Pancreas (tissue), 10 donors: ENCODE measurements around the gene BNIP5. TPM values are rescaled to one million over a fixed set of nuclear protein-coding genes. Genes with fewer than 3 reads are reported as not detected.
A peak's percentile ranks its signal among the peaks of the same experiment; 100 is the strongest.

Experiments
- ATAC-seq, 4 donors: fragments of 200-7000 bp; cut with Tn5 transposase; one replicate each; pipeline versions ENCODE4 v1.8.0 to v1.9.1; 2020; ENCODE audit warnings: mild to moderate bottlenecking in 4 of 4, moderate library complexity in 4 of 4
- DNase-seq, 6 donors: peaks; one replicate each; pipeline ENCODE4 v3.0.0-alpha.2; 2020
- FAIRE-seq: peaks from 2 replicates; lab custom pipeline; 2012; peaks lifted over from hg19 to GRCh38; lab: Jason Lieb, UNC
- H3K27ac ChIP-seq, 4 donors: fragments of 200-600 bp; sonication (generic); 1 replicate in 3 of 4; 2 replicates in 1 of 4; pipeline versions ENCODE4 v1.5.0 to v1.8.0; 2020
- H3K27me3 ChIP-seq, 4 donors: fragments of 200-600 bp; one replicate each; pipeline ENCODE4 v1.8.0; 2021
- H3K36me3 ChIP-seq, 3 donors: fragments of 200-600 bp; sonication (generic) in 1 of 3; one replicate each; pipeline versions ENCODE4 v1.5.0 to v1.8.0; 2020 to 2021
- H3K4me1 ChIP-seq, 3 donors: fragments of 200-600 bp; one replicate each; pipeline ENCODE4 v1.8.0; 2021
- H3K4me3 ChIP-seq, 4 donors: fragments of 200-600 bp; sonication (generic) in 2 of 4; one replicate each; pipeline versions ENCODE4 v1.5.0 to v1.8.0; 2020 to 2021
- H3K9me3 ChIP-seq, 4 donors: fragments of 200-600 bp; one replicate each; pipeline ENCODE4 v1.8.0; 2021
- CTCF ChIP-seq, 4 donors: fragments of 200-600 bp; sonication (generic) in 3 of 4; IDR thresholded peaks; one replicate each; pipeline versions ENCODE4 v1.5.0 to v1.8.0; 2021; ENCODE audit warnings: antibody characterized with exemption in 4 of 4
- WGBS, 2 donors: extraction: QIAGEN DNeasy Blood & Tissue Kit; methylation state at CpG; one replicate each; pipeline ENCODE4 v1.1.7; 2013; 5-methylcytosine and 5-hydroxymethylcytosine counted together
- intact Hi-C, 3 donors: fragments of 100-400 bp; cut with DNase I; formaldehyde crosslinking; loops; one replicate each; pipeline versions ENCODE4 v1.11.1 to v1.14.2; 2022
- polyA plus RNA-seq, 2 donors: library from polyadenylated mRNA; stranded (reverse); fragments of 200-250 nt; gene quantifications; one replicate each; pipeline ENCODE4 v1.2.3, GENCODE V29; 2013
- total RNA-seq, 6 donors: library from RNA; stranded (reverse); fragmentation: NEBNext Ultra II Directional in 4 of 6; extraction: Animal tissue kit (Norgen Biotek cat#: 25700) in 4 of 6; gene quantifications; one replicate each; pipeline versions ENCODE4 v1.2.1 to v1.2.4, GENCODE V29; 2021 to 2023
- donor health status: healthy with polysubstance abuse.
- donor health status: DM: no; HTN: no; CAD: no; lungs with moderate emphysema.
- donor health status: DM: no; HTN: no; CAD: no.
- donor health status: control.
- donor health status: control.
- donor health status: Bipolar disorder and iron deficiency.
- donor health status: DM: yes; HTN: yes; CAD: no.
- donor health status: DM: no; HTN: no; CAD: no.
- donor health status: DM: no; HTN: no; CAD: no.
- donor health status: DM: yes; HTN: yes; CAD: no.

The BNIP5 gene
- total and polyA plus RNA-seq, 8 donors: 0.12 to 37.5 (median 0.38) TPM

GRCh38 chr6:36357872-36358225 is 21.2 kb upstream of the BNIP5 start:
- FAIRE-seq (no peak), DNase-seq (peak in 1 of 6 donors; percentile 6), ATAC-seq (peak in 3 of 4 donors; percentile 24 to 55 (median 50))
- Histone ChIP-seq H3K9me3 (no peaks in the 10 kb centered on the region), H3K27ac (peak overlapping the region in 2 of 4 donors; percentile 78 to 83), H3K4me3 (no peak overlapping the region), H3K36me3 (no peaks in the 10 kb centered on the region), H3K27me3 (no peaks in the 10 kb centered on the region), H3K4me1 (peaks cover 0 to 32% (median 0%) of the 10 kb centered on the region in 3 donors)
- 81 to 85% methylated on average over 3 of the region's 3 CpGs for WGBS, 2 donors
- intact Hi-C loops: no loop called here
- no peak for TF ChIP-seq CTCF (IDR thresholded peaks at IDR 0.05)

GRCh38 chr6:36355819-36356218 is 19.1 kb upstream of the BNIP5 start:
- H3K4me3 ChIP-seq: no peak overlapping the region
- peaks cover 0 to 43% (median 0%) of the 10 kb centered on the region in 3 donors for H3K4me1 ChIP-seq
- no peak overlapping the region for H3K27ac ChIP-seq
- 77% methylated on average over 4 of the region's 4 CpGs for WGBS, 2 donors
- no peaks in the 10 kb centered on the region for H3K9me3 ChIP-seq
- ATAC-seq: no peak
- TF ChIP-seq CTCF (IDR thresholded peaks at IDR 0.05): no peak
- no peaks in the 10 kb centered on the region for H3K27me3 ChIP-seq
- intact Hi-C loops: no loop called here
- FAIRE-seq: no peak
- no peak for DNase-seq
- H3K36me3 ChIP-seq: no peaks in the 10 kb centered on the region

- no peak for FAIRE-seq
- intact Hi-C loops: no loop called here
- H3K9me3 ChIP-seq: no peaks in the 10 kb centered on the region
- H3K4me1 ChIP-seq: peaks cover 0 to 41% (median 0%) of the 10 kb centered on the region in 3 donors
- no peak for TF ChIP-seq CTCF (IDR thresholded peaks at IDR 0.05)
- no peaks in the 10 kb centered on the region for H3K27me3 ChIP-seq
- no peak overlapping the region for H3K4me3 ChIP-seq
- no peaks in the 10 kb centered on the region for H3K36me3 ChIP-seq
- no peak for DNase-seq
- H3K27ac ChIP-seq: no peak overlapping the region
- WGBS, 2 donors: 72 to 83% methylated on average over 4 of the region's 4 CpGs
- no peak for ATAC-seq
These were observed 16.8 kb upstream of the BNIP5 start for GRCh38 chr6:36353411-36353915.

- no peaks in the 10 kb centered on the region for H3K27me3 ChIP-seq
- FAIRE-seq: no peak
- peaks cover 0 to 39% (median 4%) of the 10 kb centered on the region in 3 donors for H3K4me1 ChIP-seq
- no peak for TF ChIP-seq CTCF (IDR thresholded peaks at IDR 0.05)
- no peak for DNase-seq
- H3K27ac ChIP-seq: peak overlapping the region in 1 of 4 donors; percentile 69
- intact Hi-C loops: no loop called here
- 82 to 91% methylated on average over 8 of the region's 8 CpGs for WGBS, 2 donors
- ATAC-seq: no peak
- no peak overlapping the region for H3K4me3 ChIP-seq
- no peaks in the 10 kb centered on the region for H3K9me3 ChIP-seq
- no peaks in the 10 kb centered on the region for H3K36me3 ChIP-seq
These were observed 15.9 kb upstream of the BNIP5 start for GRCh38 chr6:36352477-36353157.
